NB4 (cell line): ENCODE data around the gene SLC2A5.

Source experiments
- DNase-seq: peaks from one replicate; pipeline ENCODE4 v3.0.0; 2010; ENCODE audit warnings: low read depth
- H3K4me3 ChIP-seq: one replicate; pipeline ENCODE4 v1.5.1; 2011; ENCODE audit warnings: mild to moderate bottlenecking, low read depth, low read length, moderate library complexity
- MYC ChIP-seq: IDR thresholded peaks from 2 replicates; pipeline ENCODE4 v1.6.1; 2011; ENCODE audit warnings: low read depth, low read length
- POLR2A ChIP-seq: IDR thresholded peaks from 2 replicates; pipeline ENCODE4 v1.6.1; 2011; ENCODE audit warnings: mild to moderate bottlenecking; ENCODE audit not compliant: insufficient read length; ENCODE audit errors: extremely low read depth
- TF ChIP-seq, protein P1 (sequence below): IDR thresholded peaks from 2 replicates; pipeline ENCODE4 v1.6.1; 2011; ENCODE audit warnings: low read depth, low read length
- TF ChIP-seq, protein P2 (sequence below): IDR thresholded peaks from one replicate; pipeline ENCODE4 v1.5.1; 2012; ENCODE audit warnings: low read depth, low read length

Gene SLC2A5

GRCh38 chr1:9039761-9040658 lies 29.4 kb downstream of the SLC2A5 start:
- no peak for TF ChIP-seq MYC
- TF ChIP-seq, protein P1, sequence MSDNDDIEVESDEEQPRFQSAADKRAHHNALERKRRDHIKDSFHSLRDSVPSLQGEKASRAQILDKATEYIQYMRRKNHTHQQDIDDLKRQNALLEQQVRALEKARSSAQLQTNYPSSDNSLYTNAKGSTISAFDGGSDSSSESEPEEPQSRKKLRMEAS: no peak
- TF ChIP-seq, protein P2, sequence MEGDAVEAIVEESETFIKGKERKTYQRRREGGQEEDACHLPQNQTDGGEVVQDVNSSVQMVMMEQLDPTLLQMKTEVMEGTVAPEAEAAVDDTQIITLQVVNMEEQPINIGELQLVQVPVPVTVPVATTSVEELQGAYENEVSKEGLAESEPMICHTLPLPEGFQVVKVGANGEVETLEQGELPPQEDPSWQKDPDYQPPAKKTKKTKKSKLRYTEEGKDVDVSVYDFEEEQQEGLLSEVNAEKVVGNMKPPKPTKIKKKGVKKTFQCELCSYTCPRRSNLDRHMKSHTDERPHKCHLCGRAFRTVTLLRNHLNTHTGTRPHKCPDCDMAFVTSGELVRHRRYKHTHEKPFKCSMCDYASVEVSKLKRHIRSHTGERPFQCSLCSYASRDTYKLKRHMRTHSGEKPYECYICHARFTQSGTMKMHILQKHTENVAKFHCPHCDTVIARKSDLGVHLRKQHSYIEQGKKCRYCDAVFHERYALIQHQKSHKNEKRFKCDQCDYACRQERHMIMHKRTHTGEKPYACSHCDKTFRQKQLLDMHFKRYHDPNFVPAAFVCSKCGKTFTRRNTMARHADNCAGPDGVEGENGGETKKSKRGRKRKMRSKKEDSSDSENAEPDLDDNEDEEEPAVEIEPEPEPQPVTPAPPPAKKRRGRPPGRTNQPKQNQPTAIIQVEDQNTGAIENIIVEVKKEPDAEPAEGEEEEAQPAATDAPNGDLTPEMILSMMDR: no peak
- no peak for TF ChIP-seq POLR2A
- no peak overlapping the region for H3K4me3 ChIP-seq
- DNase-seq: no peak

DNA sequence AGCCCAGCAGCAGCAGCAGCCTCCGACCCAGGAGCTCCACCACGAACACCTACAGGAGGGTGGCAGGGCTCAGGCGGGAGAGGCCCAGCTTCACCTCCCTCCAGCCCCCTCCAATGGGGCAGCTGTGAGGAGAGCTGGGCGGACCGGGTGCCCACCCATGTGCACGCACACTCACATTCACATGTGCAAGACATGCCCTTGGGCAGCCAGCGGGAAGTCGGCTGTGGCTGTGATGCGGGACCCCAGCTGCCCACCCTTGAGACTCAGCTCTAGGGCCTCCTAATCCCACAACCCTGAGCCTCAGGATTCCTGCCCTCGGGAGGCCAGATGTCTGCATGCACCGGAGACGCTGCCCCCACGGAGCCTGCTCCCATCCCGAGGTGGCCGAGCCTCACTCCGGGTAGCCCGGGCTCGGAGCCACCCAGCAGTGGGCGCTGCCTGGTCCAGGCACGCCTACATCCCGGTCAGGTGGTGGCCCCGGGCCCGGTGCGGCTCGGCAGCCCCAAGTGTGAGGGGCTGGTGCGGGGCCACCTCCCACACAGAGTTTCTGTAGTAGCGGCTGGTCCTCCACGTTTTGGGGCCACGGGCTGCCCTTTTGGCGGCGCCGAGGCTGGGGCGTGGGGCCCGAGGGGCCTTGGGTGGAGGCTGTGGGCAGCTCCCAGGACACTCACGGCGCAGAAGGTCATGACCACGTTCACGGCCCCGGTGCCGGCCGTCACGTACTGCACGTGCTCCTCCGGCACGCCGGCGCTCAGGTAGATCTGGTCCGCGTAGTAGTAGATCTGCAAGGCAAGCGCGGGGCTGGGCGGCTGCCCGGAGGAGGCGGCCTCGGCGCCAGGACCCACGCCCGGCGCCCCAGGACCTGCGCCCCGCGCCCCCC lies 30.3 kb downstream of the SLC2A5 start:
- no peak overlapping the region for H3K4me3 ChIP-seq
- no peak for DNase-seq
- TF ChIP-seq MYC (no peak), POLR2A (no peak)
- TF ChIP-seq, protein P1: no peak
- TF ChIP-seq, protein P2: no peak

- TF ChIP-seq, protein P2: no peak
- TF ChIP-seq, protein P1: no peak
- no peak for TF ChIP-seq POLR2A
- no peak for TF ChIP-seq MYC
- H3K4me3 ChIP-seq: no peak overlapping the region
- DNase-seq: no peak
These were observed 31.1 kb downstream of the SLC2A5 start for GRCh38 chr1:9038338-9038650.

DNA sequence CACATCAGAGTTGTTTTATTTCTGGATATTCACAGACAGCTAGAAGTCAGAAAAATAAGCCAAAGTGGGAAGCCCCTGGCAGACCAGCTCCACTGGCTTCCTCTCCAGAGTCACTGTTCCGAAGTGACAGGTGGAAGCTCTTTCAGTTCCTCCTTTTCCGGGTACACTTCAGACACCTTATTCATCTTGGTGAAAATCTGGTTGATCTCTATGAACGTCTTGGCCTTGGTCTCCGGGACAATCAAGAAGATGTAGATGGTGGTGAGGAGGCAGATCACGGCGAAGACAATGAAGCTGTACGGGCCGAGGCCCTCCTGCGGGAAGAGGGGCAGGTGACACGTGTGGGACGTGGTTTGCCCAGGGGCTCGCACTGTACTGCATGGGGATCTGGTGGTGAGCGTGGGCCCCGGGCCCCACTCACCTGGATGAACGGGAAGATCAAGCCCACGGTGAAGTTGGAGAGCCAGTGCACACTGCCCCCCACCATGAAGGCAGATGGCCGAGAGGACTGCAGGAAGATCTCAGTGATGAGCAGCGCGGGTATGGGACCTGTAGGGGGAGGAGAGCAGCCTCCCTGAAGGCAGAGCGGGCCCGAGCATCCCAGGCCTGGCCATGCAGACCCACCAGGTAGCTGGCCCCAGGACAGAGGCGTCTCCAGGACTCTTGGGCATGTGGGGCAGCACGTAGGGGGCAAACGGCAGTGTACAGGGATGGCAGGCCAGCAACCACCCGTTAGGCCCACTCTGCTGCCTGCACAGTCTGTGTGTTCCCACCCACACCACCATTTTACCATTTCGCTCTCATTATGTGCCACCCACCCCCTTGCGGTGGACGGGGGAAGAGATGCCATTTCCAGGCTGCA lies 31.7 kb downstream of the SLC2A5 start:
- no peak overlapping the region for H3K4me3 ChIP-seq
- DNase-seq: no peak
- no peak for TF ChIP-seq MYC
- TF ChIP-seq, protein P2: no peak
- TF ChIP-seq POLR2A: no peak
- TF ChIP-seq, protein P1: no peak

GRCh38 chr1:9035226-9035625 lies 34.2 kb downstream of the SLC2A5 start:
- DNase-seq: no peak
- no peak overlapping the region for H3K4me3 ChIP-seq
- TF ChIP-seq, protein P2: no peak
- TF ChIP-seq POLR2A (no peak), MYC (no peak)
- TF ChIP-seq, protein P1: no peak
